Measurements from ENCODE around the gene PDSS2. TPM values are rescaled to one million over a fixed set of nuclear protein-coding genes. Genes with fewer than 3 reads are reported as not detected.

PDSS2 gene
- total RNA-seq, 1 experiment from 2014 or later, result 12.1 TPM

GRCh38 chr6:107275330-107275865 lies 184.0 kb downstream of the PDSS2 start:
- H3K56ac ChIP-seq (ENCODE audit: insufficient read length, low read depth, low read length), result no peak overlapping the region
- no peak overlapping the region for H2BK12ac ChIP-seq (ENCODE audit: insufficient read length, low read depth, low read length)
- no peak overlapping the region for H3K4me2 ChIP-seq (ENCODE audit: insufficient read depth, insufficient read length, low read length)
- H3K27ac ChIP-seq (ENCODE audit: insufficient read length, low read depth, low read length), result no peak overlapping the region
- H2AK5ac ChIP-seq (ENCODE audit: insufficient read length, low read length), result no peak overlapping the region
- H3K23ac ChIP-seq (ENCODE audit: insufficient read length, low read depth, low read length), result no peak overlapping the region
- H3K79me2 ChIP-seq (ENCODE audit: insufficient read depth, low read length), result no peaks in the 10 kb centered on the region
- H2BK15ac ChIP-seq (ENCODE audit: low read depth, low read length), result no peak overlapping the region
- no peaks in the 10 kb centered on the region for H3K27me3 ChIP-seq (ENCODE audit: insufficient read depth, low read length)
- H2BK5ac ChIP-seq (ENCODE audit: insufficient read length, low read length), result no peak overlapping the region
- H4K20me1 ChIP-seq (ENCODE audit: control insufficient read depth, insufficient read depth, insufficient read length), result no peaks in the 10 kb centered on the region
- no peak for TF ChIP-seq CTCF (conservative IDR thresholded peaks at IDR 0.05)
- H2BK20ac ChIP-seq (ENCODE audit: low read depth, low read length, poor library complexity, severe bottlenecking), result no peak overlapping the region
- H3K4me1 ChIP-seq (ENCODE audit: insufficient read depth, low read length), result no peaks in the 10 kb centered on the region
- no peak overlapping the region for H2AFZ ChIP-seq (ENCODE audit: low read length)
- no peak overlapping the region for H3T11ph ChIP-seq (ENCODE audit: low read length)
- DNase-seq, result no peak
- H4K8ac ChIP-seq (replicated peaks; ENCODE audit: insufficient read length, low read depth, low read length), result no peak overlapping the region
- no peaks in the 10 kb centered on the region for H3K36me3 Mint-ChIP-seq (ENCODE audit: insufficient read depth in 1 of 3, low read depth in 3 of 3)
- peaks cover 12 to 18% of the 10 kb centered on the region in 2 experiments for H3K4me1 Mint-ChIP-seq
- H4K91ac ChIP-seq (ENCODE audit: insufficient read length, low read depth, low read length), result no peak overlapping the region
- no peak overlapping the region for H2BK120ac ChIP-seq (ENCODE audit: low read depth, low read length, poor library complexity, severe bottlenecking)
- H3K18ac ChIP-seq (ENCODE audit: insufficient read length, low read depth, low read length), result no peak overlapping the region
- H3K79me1 ChIP-seq (ENCODE audit: insufficient read depth, low read depth, low read length, poor library complexity, severe bottlenecking), result no peaks in the 10 kb centered on the region
- H3K23me2 ChIP-seq (ENCODE audit: insufficient read length, low read depth, low read length, poor library complexity, severe bottlenecking), result no peaks in the 10 kb centered on the region
- H3K9me3 Mint-ChIP-seq, result no peaks in the 10 kb centered on the region
- no CpG with 5 or more reads among the region's 2 CpGs for WGBS (ENCODE audit: extremely low coverage, insufficient read length, low lambda C conversion rate)
- no peaks in the 10 kb centered on the region for H3K9me3 ChIP-seq (ENCODE audit: control insufficient read depth, low read depth, low read length)
- no peak overlapping the region for H3K9ac ChIP-seq (ENCODE audit: extremely low read depth, insufficient read length, low read length)
- no peak overlapping the region for H3K14ac ChIP-seq (ENCODE audit: insufficient read depth, low read length)
- no peak overlapping the region; a peak in 1 of 7 replicates for H3K27ac Mint-ChIP-seq
- H3K4ac ChIP-seq (ENCODE audit: low read depth, low read length), result no peak overlapping the region
- no peaks in the 10 kb centered on the region for H3K27me3 Mint-ChIP-seq (ENCODE audit: low read depth)
- H3K4me3 Mint-ChIP-seq, result no peak overlapping the region
- no peak overlapping the region for H4K5ac ChIP-seq (ENCODE audit: insufficient read length, low read depth, low read length)
